Hypothalamus (tissue), 51 donors: ENCODE measurements around the gene DCAF6.

Experiments used
- DNase-seq, 51 donors: peaks; one replicate each; lab custom pipeline; 2025; lab: John Stamatoyannopoulos, UW

DCAF6 gene

GRCh38 chr1:167950569-167950968 lies 14.1 kb downstream of the DCAF6 start:
- no peak for DNase-seq

- DNase-seq = no peak
These were observed 19.4 kb downstream of the DCAF6 start for GRCh38 chr1:167955915-167956314.

DNA sequence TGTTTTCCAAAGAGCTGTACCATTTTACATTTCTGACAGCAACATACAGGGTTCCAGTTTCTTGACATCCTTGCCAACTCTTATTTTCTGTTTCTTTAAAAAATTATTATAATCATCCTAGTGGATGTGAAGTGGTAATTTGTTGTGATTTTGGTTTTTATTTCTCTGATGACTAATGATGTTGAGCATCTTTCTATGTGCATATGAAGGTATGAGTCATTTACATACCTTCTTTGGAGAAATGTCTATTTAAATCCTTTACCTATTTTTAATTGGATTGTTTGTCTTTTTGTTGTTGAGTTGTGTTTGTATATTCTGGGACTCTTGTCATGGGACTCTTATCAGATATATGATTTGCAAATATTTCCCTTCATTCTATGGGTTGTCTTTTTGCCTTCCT lies 21.2 kb downstream of the DCAF6 start:
- DNase-seq = no peak

DNA sequence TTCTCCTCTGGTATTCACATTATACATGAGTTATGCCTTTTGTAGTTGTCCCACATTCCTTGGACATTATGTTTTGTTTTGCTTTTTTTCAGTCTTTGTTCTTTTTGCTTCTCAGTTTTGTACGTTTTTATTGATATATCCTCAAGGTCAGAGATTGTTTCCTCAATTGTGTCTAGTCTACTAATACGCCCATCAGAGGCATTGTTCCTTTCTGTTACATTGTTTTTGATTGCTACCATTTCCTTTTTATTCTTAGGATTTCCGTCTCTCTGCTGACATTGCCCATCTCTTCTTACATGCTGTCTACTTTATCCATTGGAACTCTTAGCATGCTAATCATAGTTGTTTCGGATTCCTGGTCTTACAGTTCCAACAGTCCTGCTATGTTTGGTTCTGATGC lies 28.2 kb downstream of the DCAF6 start:
- no peak for DNase-seq

GRCh38 chr1:167966050-167966449 lies 29.6 kb downstream of the DCAF6 start:
- DNase-seq = no peak

DNA sequence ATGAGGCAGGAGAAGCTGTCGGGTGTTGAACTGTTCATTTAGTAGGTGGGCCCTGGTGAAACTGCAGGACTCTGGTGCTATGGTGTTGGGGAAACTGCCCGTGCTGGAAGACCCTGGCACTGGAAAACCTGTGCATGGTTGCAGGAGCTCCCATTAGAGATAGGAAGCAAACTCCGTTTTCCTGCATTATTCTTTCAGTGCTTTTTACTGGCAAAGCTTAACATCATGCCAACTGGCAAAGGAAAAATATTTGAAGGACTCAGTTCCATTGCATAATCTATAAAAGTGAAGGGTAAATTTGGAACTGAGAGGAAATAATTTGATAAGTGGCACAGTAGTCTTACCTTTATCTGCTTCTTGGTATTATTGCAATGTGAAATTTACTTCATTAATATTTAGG lies 32.1 kb downstream of the DCAF6 start:
- DNase-seq = no peak

- DNase-seq = no peak
These were observed 37.3 kb downstream of the DCAF6 start for GRCh38 chr1:167973832-167974231.

DNA sequence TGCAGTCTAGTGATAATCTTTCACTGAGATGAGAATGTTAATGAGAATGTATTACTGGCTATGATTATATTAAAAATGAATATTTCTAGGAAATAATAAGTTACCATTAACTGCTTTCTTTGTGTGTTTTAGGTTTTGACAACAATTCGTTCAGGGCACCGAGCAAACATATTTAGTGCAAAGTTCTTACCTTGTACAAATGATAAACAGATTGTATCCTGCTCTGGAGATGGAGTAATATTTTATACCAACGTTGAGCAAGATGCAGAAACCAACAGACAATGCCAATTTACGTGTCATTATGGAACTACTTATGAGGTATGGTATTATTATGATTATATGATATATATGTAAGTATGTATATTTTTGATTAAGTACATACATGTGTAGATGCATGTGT lies 38.2 kb downstream of the DCAF6 start:
- DNase-seq = no peak

GRCh38 chr1:167977245-167977644 lies 40.8 kb downstream of the DCAF6 start:
- no peak for DNase-seq

- no peak for DNase-seq
These were observed 45.5 kb downstream of the DCAF6 start for GRCh38 chr1:167981933-167982332.

DNA sequence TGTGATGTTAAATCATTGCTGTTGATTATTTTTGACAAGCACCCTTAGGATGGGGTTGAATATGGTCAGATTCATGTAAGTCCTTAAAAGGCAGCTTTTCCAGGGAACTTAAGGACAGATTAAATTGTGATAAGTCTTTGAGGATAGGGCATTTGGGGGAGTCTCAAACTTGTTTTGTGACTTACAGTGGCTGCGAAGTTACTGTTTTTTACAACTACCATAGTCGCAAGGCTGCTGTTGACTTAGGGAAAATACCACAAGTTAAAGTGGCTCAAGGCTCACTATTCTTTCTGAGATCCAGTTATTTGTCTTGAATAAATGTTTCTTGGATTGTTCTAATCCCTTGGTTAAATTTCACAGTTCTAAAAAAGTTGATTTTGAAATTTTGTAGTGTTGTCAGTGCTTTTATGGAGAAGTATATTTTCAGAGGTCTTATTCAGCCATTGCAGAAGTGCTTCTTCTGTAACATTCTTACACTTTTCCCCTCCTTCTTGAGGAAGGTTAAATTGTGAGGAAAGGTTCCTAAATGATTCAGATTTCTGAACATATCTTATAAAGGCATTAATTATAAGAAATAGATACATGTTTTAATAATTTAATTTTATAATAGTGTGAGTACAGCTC lies 47.4 kb downstream of the DCAF6 start:
- DNase-seq = no peak

- DNase-seq = no peak
These were observed 48.5 kb downstream of the DCAF6 start for GRCh38 chr1:167984886-167985489.

DNA sequence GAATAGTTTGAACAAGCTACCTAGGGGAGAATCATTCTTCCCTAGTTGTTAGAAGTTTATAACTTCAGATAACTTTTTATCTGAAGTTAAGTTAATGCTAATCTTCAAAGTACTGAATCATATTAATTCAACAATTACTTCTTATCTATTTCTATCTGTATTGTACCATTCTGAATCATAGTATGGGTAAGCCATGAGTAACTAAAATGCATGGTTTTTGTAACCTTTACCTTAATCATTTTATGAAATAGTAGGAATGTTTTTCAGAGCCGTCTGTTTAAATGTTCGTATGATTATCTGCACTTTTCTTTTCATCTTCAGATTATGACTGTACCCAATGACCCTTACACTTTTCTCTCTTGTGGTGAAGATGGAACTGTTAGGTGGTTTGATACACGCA lies 50.7 kb downstream of the DCAF6 start:
- DNase-seq = no peak

- DNase-seq = no peak
These were observed 55.1 kb downstream of the DCAF6 start for GRCh38 chr1:167991546-167991945.

GRCh38 chr1:167993720-167994119 lies 57.2 kb downstream of the DCAF6 start:
- DNase-seq = no peak

GRCh38 chr1:167994560-167994959 lies 58.1 kb downstream of the DCAF6 start:
- DNase-seq = no peak

GRCh38 chr1:167995038-167995437 lies 58.6 kb downstream of the DCAF6 start:
- DNase-seq = no peak

- DNase-seq = no peak
These were observed 59.8 kb downstream of the DCAF6 start for GRCh38 chr1:167996266-167996665.

- DNase-seq = no peak
These were observed 60.6 kb downstream of the DCAF6 start for GRCh38 chr1:167997037-167997575.

DNA sequence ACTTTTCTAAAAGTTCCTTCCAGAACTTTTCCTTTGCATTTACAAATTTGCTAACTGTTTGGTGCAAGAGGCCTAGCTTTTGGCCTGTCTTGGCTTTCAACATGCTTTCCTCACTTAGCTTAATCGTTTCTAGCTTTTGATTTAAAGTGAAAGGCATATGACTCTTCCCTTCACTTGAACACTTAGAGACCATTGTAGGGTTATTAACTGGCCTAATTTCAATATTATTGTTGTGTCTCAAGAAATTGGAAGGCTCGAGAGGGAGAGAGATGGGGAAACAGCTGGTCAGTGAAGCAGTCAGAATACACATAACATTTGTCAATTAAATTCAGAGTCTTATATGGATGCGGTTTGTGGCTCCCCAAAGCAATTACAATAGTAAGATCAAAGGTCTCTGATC lies 63.4 kb downstream of the DCAF6 start:
- DNase-seq = no peak

- no peak for DNase-seq
These were observed 64.2 kb downstream of the DCAF6 start for GRCh38 chr1:168000656-168001055.

GRCh38 chr1:168001213-168001612 lies 64.7 kb downstream of the DCAF6 start:
- DNase-seq = no peak

DNA sequence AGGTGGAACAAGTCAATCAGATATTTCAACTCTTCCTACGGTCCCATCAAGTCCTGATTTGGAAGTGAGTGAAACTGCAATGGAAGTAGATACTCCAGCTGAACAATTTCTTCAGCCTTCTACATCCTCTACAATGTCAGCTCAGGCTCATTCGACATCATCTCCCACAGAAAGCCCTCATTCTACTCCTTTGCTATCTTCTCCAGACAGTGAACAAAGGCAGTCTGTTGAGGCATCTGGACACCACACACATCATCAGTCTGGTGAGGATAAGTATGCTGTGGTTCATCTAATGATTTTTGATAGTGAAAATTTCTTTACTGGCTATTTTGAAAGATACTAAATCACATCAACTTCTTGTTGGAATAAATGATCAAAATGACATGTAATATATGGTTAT lies 68.0 kb downstream of the DCAF6 start:
- DNase-seq = peak in 4 of 51 donors; percentile 4 to 22 (median 8)
